ENCODE data around the gene XIRP1. TPM values are rescaled to one million over a fixed set of nuclear protein-coding genes. Genes with fewer than 3 reads are reported as not detected.
"Not testable (repeated sequence)": the region's sequence is repeated elsewhere in the genome, so short reads cannot be mapped to it uniquely, and the experiment has no call there.

XIRP1 gene
- total RNA-seq, 2 donors from 2014 or later, result not detected

- DNase-seq (no peak), ATAC-seq (no peak)
- WGBS, 2 donors, result 22% methylated on average over 3 of the region's 3 CpGs
- Histone ChIP-seq H3K4me1 (no peaks in the 10 kb centered on the region), H3K27ac (no peak overlapping the region), H3K27me3 (no peaks in the 10 kb centered on the region), H3K9me3 (no peaks in the 10 kb centered on the region), H3K36me3 (replicated peaks in 1 of 2; ENCODE audit: insufficient read depth in 1 of 2, low read depth in 2 of 2) (no peaks in the 10 kb centered on the region), H3K4me3 (no peak overlapping the region)
- intact Hi-C loops (cut with DNase I), result no loop called here
- TF ChIP-seq POLR2A (IDR thresholded peaks at IDR 0.05), result no peak
- TF ChIP-seq CTCF (IDR thresholded peaks at IDR 0.05), result no peak
Observed at GRCh38 chr3:39232859-39233258, 40.5 kb upstream of the XIRP1 start.

GRCh38 chr3:39230453-39230852 is 38.1 kb upstream of the XIRP1 start:
- Histone ChIP-seq H3K4me3 (no peak overlapping the region), H3K9me3 (no peaks in the 10 kb centered on the region), H3K27me3 (no peaks in the 10 kb centered on the region), H3K4me1 (no peaks in the 10 kb centered on the region), H3K27ac (no peak overlapping the region), H3K36me3 (replicated peaks in 1 of 2; ENCODE audit: insufficient read depth in 1 of 2, low read depth in 2 of 2) (no peaks in the 10 kb centered on the region)
- no peak for DNase-seq
- 67 to 75% methylated on average over 1 of the region's 1 CpG for WGBS, 2 donors
- no peak for ATAC-seq
- intact Hi-C loops (cut with DNase I), result no loop called here
- TF ChIP-seq CTCF (IDR thresholded peaks at IDR 0.05), result no peak
- no peak for TF ChIP-seq POLR2A (IDR thresholded peaks at IDR 0.05)

GRCh38 chr3:39228496-39228895 is 36.1 kb upstream of the XIRP1 start:
- H3K9me3 ChIP-seq, result no peaks in the 10 kb centered on the region
- no peak overlapping the region for H3K27ac ChIP-seq
- H3K4me3 ChIP-seq, result no peak overlapping the region
- no peak for TF ChIP-seq POLR2A (IDR thresholded peaks at IDR 0.05)
- TF ChIP-seq CTCF (IDR thresholded peaks at IDR 0.05), result no peak
- ATAC-seq (no peak), DNase-seq (no peak)
- H3K4me1 ChIP-seq, result no peaks in the 10 kb centered on the region
- no peaks in the 10 kb centered on the region for H3K36me3 ChIP-seq (replicated peaks in 1 of 2; ENCODE audit: insufficient read depth in 1 of 2, low read depth in 2 of 2)
- WGBS, 2 donors, result 60 to 65% methylated on average over 4 of the region's 4 CpGs
- H3K27me3 ChIP-seq, result no peaks in the 10 kb centered on the region
- intact Hi-C loops (cut with DNase I), result no loop called here

GRCh38 chr3:39227596-39227995 is 35.2 kb upstream of the XIRP1 start:
- H3K9me3 ChIP-seq; H3K27ac ChIP-seq; ATAC-seq; H3K27me3 ChIP-seq; H3K4me3 ChIP-seq; DNase-seq; intact Hi-C loops (cut with DNase I); H3K4me1 ChIP-seq; H3K36me3 ChIP-seq (replicated peaks in 1 of 2; ENCODE audit: insufficient read depth in 1 of 2, low read depth in 2 of 2): not testable (repeated sequence)
- 96 to 97% methylated on average over 9 to 14 of the region's 32 CpGs for WGBS, 2 donors

- WGBS, 2 donors, result 37 to 62% methylated on average over 3 of the region's 3 CpGs
- intact Hi-C loops (cut with DNase I), result no loop called here
Observed at GRCh38 chr3:39226106-39226741, 33.8 kb upstream of the XIRP1 start.

More at GRCh38 chr3:39226106-39226741, 33.8 kb upstream of the XIRP1 start:
- Histone ChIP-seq H3K4me3 (no peak overlapping the region), H3K27ac (no peak overlapping the region), H3K27me3 (no peaks in the 10 kb centered on the region), H3K36me3 (replicated peaks in 1 of 2; ENCODE audit: insufficient read depth in 1 of 2, low read depth in 2 of 2) (no peaks in the 10 kb centered on the region), H3K4me1 (no peaks in the 10 kb centered on the region), H3K9me3 (no peaks in the 10 kb centered on the region)
- DNase-seq (no peak), ATAC-seq (no peak)
- TF ChIP-seq CTCF (IDR thresholded peaks at IDR 0.05) (no peak), POLR2A (IDR thresholded peaks at IDR 0.05) (no peak)
